A549 (cell line): ENCODE measurements around the gene MRPL12.

Experiments used
- CBX8 ChIP-seq: fragments of 200-600 bp; sonication (generic); IDR thresholded peaks from 2 replicates; pipeline ENCODE4 v1.6.1; 2016
- CEBPB ChIP-seq, 2 experiments: fragments of >200 bp in 1 of 2; sonication (Bioruptor Twin) in 1 of 2; formaldehyde crosslinking in 1 of 2; IDR thresholded peaks; 2 replicates each; pipeline ENCODE4 v1.6.1; 2012 to 2016
- CHD4 ChIP-seq: fragments of 200-600 bp; sonication (generic); IDR thresholded peaks from 2 replicates; pipeline ENCODE4 v1.6.1; 2016; ENCODE audit warnings: antibody characterized with exemption, mild to moderate bottlenecking, borderline replicate concordance
- CTCF ChIP-seq: fragments of >200 bp; sonication (Bioruptor Twin); formaldehyde crosslinking; IDR thresholded peaks from 3 replicates; pipeline ENCODE4 v1.5.1; 2016
- EP300 ChIP-seq, 2 experiments: fragments of >200 bp; sonication (Bioruptor Twin); formaldehyde crosslinking; IDR thresholded peaks; 2 replicates in 1 of 2; 3 replicates in 1 of 2; pipeline ENCODE4 v1.6.1; 2016 to 2017
- JUNB ChIP-seq: fragments of >200 bp; sonication (Bioruptor Twin); formaldehyde crosslinking; IDR thresholded peaks from 2 replicates; pipeline ENCODE4 v1.6.1; 2016
- NR3C1 ChIP-seq: fragments of >200 bp; sonication (Bioruptor Twin); formaldehyde crosslinking; IDR thresholded peaks from 3 replicates; pipeline ENCODE4 v1.6.1; 2017
- POLR2A ChIP-seq: IDR thresholded peaks from 2 replicates; pipeline ENCODE4 v1.6.1; 2012; ENCODE audit warnings: mild to moderate bottlenecking, low read length
- RAD21 ChIP-seq, 2 experiments: fragments of >200 bp in 1 of 2; sonication (Bioruptor Twin) in 1 of 2; formaldehyde crosslinking in 1 of 2; IDR thresholded peaks in 1 of 2; conservative IDR thresholded peaks in 1 of 2; 2 replicates in 1 of 2; 3 replicates in 1 of 2; pipeline ENCODE4 v1.6.1; 2012 to 2018; ENCODE audit warnings: inconsistent platforms in 1 of 2
- RCOR1 ChIP-seq: fragments of 150-350 bp; IDR thresholded peaks from 2 replicates; pipeline ENCODE4 v1.6.1; 2014; ENCODE audit warnings: antibody characterized with exemption, low read length, low read depth
- TF ChIP-seq, protein P1 (sequence below): fragments of 200-600 bp; sonication (generic); IDR thresholded peaks from 2 replicates; pipeline ENCODE4 v1.6.1; 2016; ENCODE audit warnings: antibody characterized with exemption, mild to moderate bottlenecking, moderate library complexity

- TF ChIP-seq, protein P1, sequence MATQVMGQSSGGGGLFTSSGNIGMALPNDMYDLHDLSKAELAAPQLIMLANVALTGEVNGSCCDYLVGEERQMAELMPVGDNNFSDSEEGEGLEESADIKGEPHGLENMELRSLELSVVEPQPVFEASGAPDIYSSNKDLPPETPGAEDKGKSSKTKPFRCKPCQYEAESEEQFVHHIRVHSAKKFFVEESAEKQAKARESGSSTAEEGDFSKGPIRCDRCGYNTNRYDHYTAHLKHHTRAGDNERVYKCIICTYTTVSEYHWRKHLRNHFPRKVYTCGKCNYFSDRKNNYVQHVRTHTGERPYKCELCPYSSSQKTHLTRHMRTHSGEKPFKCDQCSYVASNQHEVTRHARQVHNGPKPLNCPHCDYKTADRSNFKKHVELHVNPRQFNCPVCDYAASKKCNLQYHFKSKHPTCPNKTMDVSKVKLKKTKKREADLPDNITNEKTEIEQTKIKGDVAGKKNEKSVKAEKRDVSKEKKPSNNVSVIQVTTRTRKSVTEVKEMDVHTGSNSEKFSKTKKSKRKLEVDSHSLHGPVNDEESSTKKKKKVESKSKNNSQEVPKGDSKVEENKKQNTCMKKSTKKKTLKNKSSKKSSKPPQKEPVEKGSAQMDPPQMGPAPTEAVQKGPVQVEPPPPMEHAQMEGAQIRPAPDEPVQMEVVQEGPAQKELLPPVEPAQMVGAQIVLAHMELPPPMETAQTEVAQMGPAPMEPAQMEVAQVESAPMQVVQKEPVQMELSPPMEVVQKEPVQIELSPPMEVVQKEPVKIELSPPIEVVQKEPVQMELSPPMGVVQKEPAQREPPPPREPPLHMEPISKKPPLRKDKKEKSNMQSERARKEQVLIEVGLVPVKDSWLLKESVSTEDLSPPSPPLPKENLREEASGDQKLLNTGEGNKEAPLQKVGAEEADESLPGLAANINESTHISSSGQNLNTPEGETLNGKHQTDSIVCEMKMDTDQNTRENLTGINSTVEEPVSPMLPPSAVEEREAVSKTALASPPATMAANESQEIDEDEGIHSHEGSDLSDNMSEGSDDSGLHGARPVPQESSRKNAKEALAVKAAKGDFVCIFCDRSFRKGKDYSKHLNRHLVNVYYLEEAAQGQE = no peak
- TF ChIP-seq CTCF = no peak
- TF ChIP-seq RAD21 (conservative IDR thresholded peaks at IDR 0.05 in 1 of 2, IDR thresholded peaks at IDR 0.05 in 1 of 2) = no peak
- no peak for TF ChIP-seq POLR2A
- TF ChIP-seq CEBPB (IDR thresholded peaks at IDR 0.05) = no peak
- TF ChIP-seq EP300 (IDR thresholded peaks at IDR 0.05) = no peak
- TF ChIP-seq CHD4 = no peak
- no peak for TF ChIP-seq CBX8
- TF ChIP-seq NR3C1 = no peak
- TF ChIP-seq JUNB = no peak
- TF ChIP-seq RCOR1 = no peak
These were observed 31.5 kb downstream of the MRPL12 start for GRCh38 chr17:81734405-81735263.
